ENCODE results near the gene MGAT4A. TPM values are rescaled to one million over a fixed set of nuclear protein-coding genes. Genes with fewer than 3 reads are reported as not detected.

Gene MGAT4A
- total RNA-seq, 1 experiment from 2014 or later: 23.0 TPM

DNA sequence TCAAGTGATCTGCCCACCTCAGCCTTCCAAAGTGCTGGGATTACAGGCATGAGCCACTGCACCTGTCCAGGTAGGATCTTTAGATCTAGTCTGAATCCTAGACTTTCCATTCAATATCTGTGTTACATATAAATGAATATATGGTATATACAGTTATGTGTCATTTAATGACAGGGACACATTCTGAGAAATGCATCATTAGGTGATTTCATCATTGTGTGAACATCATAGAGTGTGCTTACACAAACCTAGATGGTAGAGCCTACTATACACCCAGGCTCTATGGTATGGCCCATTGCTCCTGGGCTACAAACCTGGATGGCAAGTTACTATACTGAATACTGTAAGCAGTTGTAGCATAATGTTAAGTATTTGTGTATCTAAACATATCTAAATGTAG, 15.5 kb upstream of the MGAT4A start:
- TF ChIP-seq, protein P1, sequence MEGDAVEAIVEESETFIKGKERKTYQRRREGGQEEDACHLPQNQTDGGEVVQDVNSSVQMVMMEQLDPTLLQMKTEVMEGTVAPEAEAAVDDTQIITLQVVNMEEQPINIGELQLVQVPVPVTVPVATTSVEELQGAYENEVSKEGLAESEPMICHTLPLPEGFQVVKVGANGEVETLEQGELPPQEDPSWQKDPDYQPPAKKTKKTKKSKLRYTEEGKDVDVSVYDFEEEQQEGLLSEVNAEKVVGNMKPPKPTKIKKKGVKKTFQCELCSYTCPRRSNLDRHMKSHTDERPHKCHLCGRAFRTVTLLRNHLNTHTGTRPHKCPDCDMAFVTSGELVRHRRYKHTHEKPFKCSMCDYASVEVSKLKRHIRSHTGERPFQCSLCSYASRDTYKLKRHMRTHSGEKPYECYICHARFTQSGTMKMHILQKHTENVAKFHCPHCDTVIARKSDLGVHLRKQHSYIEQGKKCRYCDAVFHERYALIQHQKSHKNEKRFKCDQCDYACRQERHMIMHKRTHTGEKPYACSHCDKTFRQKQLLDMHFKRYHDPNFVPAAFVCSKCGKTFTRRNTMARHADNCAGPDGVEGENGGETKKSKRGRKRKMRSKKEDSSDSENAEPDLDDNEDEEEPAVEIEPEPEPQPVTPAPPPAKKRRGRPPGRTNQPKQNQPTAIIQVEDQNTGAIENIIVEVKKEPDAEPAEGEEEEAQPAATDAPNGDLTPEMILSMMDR (IDR thresholded peaks at IDR 0.05; ENCODE audit: unreplicated experiment): no peak
- Mint-ChIP-seq H3K9me3 (ENCODE audit: low read depth, unreplicated experiment) (no peaks in the 10 kb centered on the region), H3K27me3 (ENCODE audit: unreplicated experiment) (no peaks in the 10 kb centered on the region), H3K4me1 (ENCODE audit: low read depth, unreplicated experiment) (no peaks in the 10 kb centered on the region), H3K4me3 (ENCODE audit: low read depth, unreplicated experiment) (no peak overlapping the region), H3K36me3 (ENCODE audit: insufficient read depth, unreplicated experiment) (no peaks in the 10 kb centered on the region), H3K27ac (ENCODE audit: unreplicated experiment) (no peak overlapping the region)
- CTCF ChIA-PET: no interaction called here
- BruUV-seq (replicated peaks): no TSS peak
- no peak for DNase-seq
- intact Hi-C loops (cut with micrococcal nuclease; ENCODE audit: unreplicated experiment): no loop called here

DNA sequence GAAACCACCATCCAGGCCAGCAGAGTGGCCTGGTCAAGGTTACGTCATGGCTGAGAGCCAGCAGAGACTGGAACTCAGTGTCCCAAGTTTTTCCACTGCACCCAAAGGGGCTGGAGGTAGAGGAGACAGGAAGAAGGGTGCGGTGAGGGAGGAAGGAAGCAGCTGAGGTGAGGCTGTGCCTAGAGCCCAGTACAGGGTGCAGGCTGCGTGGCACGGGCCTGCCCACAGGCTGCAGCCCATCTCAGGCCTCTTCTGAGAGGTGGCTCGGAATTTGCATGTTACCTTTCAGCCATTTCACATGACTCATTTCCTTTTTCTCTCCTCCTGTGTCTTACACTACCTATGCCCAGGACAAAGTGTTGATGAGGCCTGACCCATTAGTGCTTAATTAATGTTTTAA, 13.7 kb upstream of the MGAT4A start:
- H3K27ac Mint-ChIP-seq (ENCODE audit: unreplicated experiment): no peak overlapping the region
- DNase-seq: no peak
- CTCF ChIA-PET: no interaction called here
- H3K4me1 Mint-ChIP-seq (ENCODE audit: low read depth, unreplicated experiment): no peaks in the 10 kb centered on the region
- no peaks in the 10 kb centered on the region for H3K9me3 Mint-ChIP-seq (ENCODE audit: low read depth, unreplicated experiment)
- intact Hi-C loops (cut with micrococcal nuclease; ENCODE audit: unreplicated experiment): no loop called here
- BruUV-seq (replicated peaks): no TSS peak
- no peaks in the 10 kb centered on the region for H3K36me3 Mint-ChIP-seq (ENCODE audit: insufficient read depth, unreplicated experiment)
- H3K4me3 Mint-ChIP-seq (ENCODE audit: low read depth, unreplicated experiment): no peak overlapping the region
- no peaks in the 10 kb centered on the region for H3K27me3 Mint-ChIP-seq (ENCODE audit: unreplicated experiment)
- TF ChIP-seq, protein P1 (IDR thresholded peaks at IDR 0.05; ENCODE audit: unreplicated experiment): no peak

DNA sequence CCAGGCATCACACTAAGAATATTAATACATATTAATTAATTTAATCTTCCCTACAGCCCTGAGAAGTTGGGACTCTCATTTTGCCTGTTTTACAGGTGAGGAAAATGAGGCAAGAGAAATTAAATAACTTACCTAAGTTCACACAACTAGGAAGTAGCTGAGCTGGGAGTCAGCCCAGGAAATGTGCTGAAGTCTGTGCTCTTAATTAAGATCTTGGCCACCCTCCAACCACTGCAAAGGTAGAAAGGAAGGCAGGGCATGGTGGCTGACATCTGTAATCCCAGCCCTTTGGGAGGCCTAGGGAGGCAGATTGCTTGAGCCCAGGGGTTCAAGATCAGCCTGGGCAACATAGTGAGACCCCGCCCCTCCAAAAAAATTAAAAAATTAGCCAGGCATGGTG, 12.9 kb upstream of the MGAT4A start:
- DNase-seq: peak; percentile 24
- no peak overlapping the region for H3K4me3 Mint-ChIP-seq (ENCODE audit: low read depth, unreplicated experiment)
- peaks cover under 1% of the 10 kb centered on the region for H3K4me1 Mint-ChIP-seq (ENCODE audit: low read depth, unreplicated experiment)
- intact Hi-C loops (cut with micrococcal nuclease; ENCODE audit: unreplicated experiment): no loop called here
- TF ChIP-seq, protein P1 (IDR thresholded peaks at IDR 0.05; ENCODE audit: unreplicated experiment): no peak
- BruUV-seq (replicated peaks): no TSS peak
- no peaks in the 10 kb centered on the region for H3K9me3 Mint-ChIP-seq (ENCODE audit: low read depth, unreplicated experiment)
- no peaks in the 10 kb centered on the region for H3K36me3 Mint-ChIP-seq (ENCODE audit: insufficient read depth, unreplicated experiment)
- H3K27ac Mint-ChIP-seq (ENCODE audit: unreplicated experiment): no peak overlapping the region
- H3K27me3 Mint-ChIP-seq (ENCODE audit: unreplicated experiment): no peaks in the 10 kb centered on the region
- CTCF ChIA-PET: interaction anchor here (0.7 kb wide), 1 partner anchor 224 kb away, joined by 3 read pairs; no protein-coding TSS in a partner anchor

DNA sequence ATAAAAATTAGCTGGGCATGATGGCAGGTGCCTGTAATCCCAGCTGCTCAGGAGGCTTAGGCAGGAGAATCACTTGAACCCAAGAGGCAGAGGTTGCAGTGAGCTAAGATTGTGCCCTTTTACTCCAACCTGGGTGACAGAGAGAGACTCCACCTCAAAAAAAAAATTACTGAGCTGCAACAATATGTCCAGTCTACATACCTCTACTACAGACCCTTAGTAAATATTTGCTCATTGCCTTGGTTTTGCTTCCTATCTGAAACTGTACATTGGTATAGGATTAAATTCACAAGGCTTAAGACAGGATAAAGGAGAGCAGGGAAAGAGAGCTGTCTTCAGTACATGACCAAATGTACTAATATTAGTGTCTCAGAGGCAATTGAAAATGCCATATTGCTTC, 8.1 kb upstream of the MGAT4A start:
- DNase-seq: no peak
- CTCF ChIA-PET: interaction anchor here (1.7 kb wide), 1 partner anchor 10 kb away, joined by 3 read pairs; no protein-coding TSS in a partner anchor
- no peaks in the 10 kb centered on the region for H3K27me3 Mint-ChIP-seq (ENCODE audit: unreplicated experiment)
- no peaks in the 10 kb centered on the region for H3K36me3 Mint-ChIP-seq (ENCODE audit: insufficient read depth, unreplicated experiment)
- H3K4me3 Mint-ChIP-seq (ENCODE audit: low read depth, unreplicated experiment): no peak overlapping the region
- intact Hi-C loops (cut with micrococcal nuclease; ENCODE audit: unreplicated experiment): loop anchor here (10.0 kb wide), 1 partner anchor 66 kb away; no protein-coding TSS in a partner anchor
- H3K27ac Mint-ChIP-seq (ENCODE audit: unreplicated experiment): no peak overlapping the region
- H3K9me3 Mint-ChIP-seq (ENCODE audit: low read depth, unreplicated experiment): no peaks in the 10 kb centered on the region
- TF ChIP-seq, protein P1 (IDR thresholded peaks at IDR 0.05; ENCODE audit: unreplicated experiment): no peak
- BruUV-seq (replicated peaks): no TSS peak
- H3K4me1 Mint-ChIP-seq (ENCODE audit: low read depth, unreplicated experiment): peaks cover 30% of the 10 kb centered on the region

Data from Calu3 (cell line).